ENCODE data around the gene GATAD2A. TPM values are rescaled to one million over a fixed set of nuclear protein-coding genes. Genes with fewer than 3 reads are reported as not detected.

GATAD2A gene
- total and polyA plus RNA-seq, 2 of the 13 experiments (the other 11 are each of a cell fraction or from before 2014, with no cell fraction given), result 16.8 to 28.6 TPM

DNA sequence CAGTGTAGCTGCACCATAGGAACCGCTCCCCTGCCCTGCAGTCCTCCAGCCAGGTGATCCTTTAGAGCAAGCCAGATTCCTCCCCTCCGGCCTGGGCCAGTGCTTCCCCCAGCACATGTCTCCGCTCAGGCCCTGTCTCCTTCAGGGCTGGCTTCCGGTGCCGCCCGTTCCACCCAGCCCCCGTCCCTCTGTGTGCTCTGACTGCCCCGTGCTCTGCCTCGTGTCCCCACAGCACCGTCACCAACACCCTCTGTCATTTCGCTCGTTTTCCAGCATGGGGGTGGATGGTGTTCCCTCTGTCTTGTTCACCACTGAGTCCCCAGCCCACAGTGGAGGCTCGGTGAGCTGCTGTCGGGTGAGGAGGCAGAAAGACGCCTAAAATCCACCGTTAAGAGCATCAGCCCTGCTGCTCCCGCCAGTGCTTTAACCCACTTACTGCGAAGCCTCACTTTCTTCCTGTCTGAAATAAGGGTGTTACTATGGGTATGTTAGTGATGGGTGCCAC lies 55.3 kb downstream of the GATAD2A start:
- H3K9ac ChIP-seq (ENCODE audit: insufficient read depth, low read depth, low read length), result no peak overlapping the region
- FAIRE-seq (no peak), DNase-seq (ENCODE audit: low spot score) (no peak), ATAC-seq (no peak)
- POLR2A ChIA-PET, result no interaction called here
- H3K27me3 ChIP-seq (ENCODE audit: control insufficient read depth in 1 of 2, insufficient read depth in 2 of 2, low read length in 2 of 2), result no peaks in the 10 kb centered on the region
- in situ Hi-C loops (cut with HindIII; ENCODE audit: extremely low pct_ligation_motif_present, low pct_unique_long_range_greater_than_20kb) (no loop called here), intact Hi-C loops (cut with micrococcal nuclease; ENCODE audit: unreplicated experiment) (no loop called here)
- peaks cover 40% of the 10 kb centered on the region; the same call in 1 of the 2 replicates for H4K20me1 ChIP-seq (ENCODE audit: insufficient read depth, low read length)
- TF ChIP-seq EZH2 (conservative IDR thresholded peaks at IDR 0.05; ENCODE audit: low read depth, low read length) (no peak), ZNF263 (CRISPR knock-in tag; IDR thresholded peaks at IDR 0.05) (peak; percentile 29; the same call in 1 of the 2 replicates)
- peaks cover 30% of the 10 kb centered on the region for H3K4me1 ChIP-seq (ENCODE audit: insufficient read depth, low read length)
- no peak overlapping the region for H3K4me2 ChIP-seq (ENCODE audit: low read depth, low read length)
- WGBS (ENCODE audit: low lambda C conversion rate), result 87% methylated on average over 18 of the region's 18 CpGs
- H3K9me3 ChIP-seq (ENCODE audit: low read length), result no peaks in the 10 kb centered on the region
- peaks cover 16 to 19% of the 10 kb centered on the region in 2 experiments for H3K36me3 ChIP-seq (replicated peaks in 1 of 2; ENCODE audit: control insufficient read depth in 1 of 2, insufficient read depth in 2 of 2, low read length in 2 of 2)
- no peak overlapping the region for H3K27ac ChIP-seq (ENCODE audit: extremely low read length, insufficient read depth, low read length)
- H2AFZ ChIP-seq (ENCODE audit: low read length), result no peak overlapping the region
- no TSS peak for BruUV-seq (replicated peaks)
- H3K79me2 ChIP-seq (ENCODE audit: insufficient read depth, low read length), result peaks cover 75% of the 10 kb centered on the region
- CTCF ChIA-PET (ENCODE audit: low intra/inter-chr PET ratio, low total read pairs), result no interaction called here
- no peak overlapping the region for H3K4me3 ChIP-seq (replicated peaks in 1 of 3; ENCODE audit: insufficient read depth in 1 of 3, low read depth in 2 of 3, low read length in 3 of 3)

GRCh38 chr19:19461306-19461670 lies 55.8 kb downstream of the GATAD2A start:
- Histone ChIP-seq H3K27ac (ENCODE audit: extremely low read length, insufficient read depth, low read length) (no peak overlapping the region), H3K9me3 (ENCODE audit: low read length) (no peaks in the 10 kb centered on the region), H3K27me3 (ENCODE audit: control insufficient read depth in 1 of 2, insufficient read depth in 2 of 2, low read length in 2 of 2) (no peaks in the 10 kb centered on the region), H3K36me3 (replicated peaks in 1 of 2; ENCODE audit: control insufficient read depth in 1 of 2, insufficient read depth in 2 of 2, low read length in 2 of 2) (peaks cover 20 to 24% of the 10 kb centered on the region in 2 experiments), H2AFZ (ENCODE audit: low read length) (no peak overlapping the region), H3K4me3 (replicated peaks in 1 of 3; ENCODE audit: insufficient read depth in 1 of 3, low read depth in 2 of 3, low read length in 3 of 3) (no peak overlapping the region), H3K9ac (ENCODE audit: insufficient read depth, low read depth, low read length) (no peak overlapping the region; the same call in 1 of the 2 replicates), H4K20me1 (ENCODE audit: insufficient read depth, low read length) (peaks cover 40% of the 10 kb centered on the region; the same call in 1 of the 2 replicates), H3K4me2 (ENCODE audit: low read depth, low read length) (no peak overlapping the region), H3K4me1 (ENCODE audit: insufficient read depth, low read length) (peaks cover 30% of the 10 kb centered on the region), H3K79me2 (ENCODE audit: insufficient read depth, low read length) (peaks cover 73% of the 10 kb centered on the region)
- BruUV-seq (replicated peaks), result no TSS peak
- intact Hi-C loops (cut with micrococcal nuclease; ENCODE audit: unreplicated experiment), result no loop called here
- no peak for ATAC-seq
- DNase-seq (ENCODE audit: low spot score), result no peak
- no peak for FAIRE-seq
- CTCF ChIA-PET (ENCODE audit: low intra/inter-chr PET ratio, low total read pairs), result no interaction called here
- 100% methylated on average over 1 of the region's 4 CpGs for WGBS (ENCODE audit: low lambda C conversion rate)
- POLR2A ChIA-PET, result no interaction called here
- in situ Hi-C loops (cut with HindIII; ENCODE audit: extremely low pct_ligation_motif_present, low pct_unique_long_range_greater_than_20kb), result no loop called here
- TF ChIP-seq ZNF556 (CRISPR knock-in tag; IDR thresholded peaks at IDR 0.05; ENCODE audit: borderline replicate concordance) (no peak), ZNF83 (CRISPR knock-in tag; IDR thresholded peaks at IDR 0.05; ENCODE audit: borderline replicate concordance) (no peak), FOSL1 (CRISPR knock-in tag; IDR thresholded peaks at IDR 0.05; ENCODE audit: borderline replicate concordance) (no peak), TSC22D2 (CRISPR knock-in tag; IDR thresholded peaks at IDR 0.05; ENCODE audit: borderline replicate concordance) (no peak), ZNF598 (CRISPR knock-in tag; IDR thresholded peaks at IDR 0.05; ENCODE audit: borderline replicate concordance) (no peak), MIER2 (CRISPR knock-in tag; IDR thresholded peaks at IDR 0.05) (no peak), JUNB (CRISPR knock-in tag; IDR thresholded peaks at IDR 0.05; ENCODE audit: borderline replicate concordance) (no peak), FOXO1 (CRISPR knock-in tag; IDR thresholded peaks at IDR 0.05) (no peak), TCF7L2 (IDR thresholded peaks at IDR 0.05; ENCODE audit: low read depth, low read length) (no peak)
- TF ChIP-seq, protein P1, sequence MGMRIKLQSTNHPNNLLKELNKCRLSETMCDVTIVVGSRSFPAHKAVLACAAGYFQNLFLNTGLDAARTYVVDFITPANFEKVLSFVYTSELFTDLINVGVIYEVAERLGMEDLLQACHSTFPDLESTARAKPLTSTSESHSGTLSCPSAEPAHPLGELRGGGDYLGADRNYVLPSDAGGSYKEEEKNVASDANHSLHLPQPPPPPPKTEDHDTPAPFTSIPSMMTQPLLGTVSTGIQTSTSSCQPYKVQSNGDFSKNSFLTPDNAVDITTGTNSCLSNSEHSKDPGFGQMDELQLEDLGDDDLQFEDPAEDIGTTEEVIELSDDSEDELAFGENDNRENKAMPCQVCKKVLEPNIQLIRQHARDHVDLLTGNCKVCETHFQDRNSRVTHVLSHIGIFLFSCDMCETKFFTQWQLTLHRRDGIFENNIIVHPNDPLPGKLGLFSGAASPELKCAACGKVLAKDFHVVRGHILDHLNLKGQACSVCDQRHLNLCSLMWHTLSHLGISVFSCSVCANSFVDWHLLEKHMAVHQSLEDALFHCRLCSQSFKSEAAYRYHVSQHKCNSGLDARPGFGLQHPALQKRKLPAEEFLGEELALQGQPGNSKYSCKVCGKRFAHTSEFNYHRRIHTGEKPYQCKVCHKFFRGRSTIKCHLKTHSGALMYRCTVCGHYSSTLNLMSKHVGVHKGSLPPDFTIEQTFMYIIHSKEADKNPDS (CRISPR knock-in tag; IDR thresholded peaks at IDR 0.05), result no peak
- TF ChIP-seq, protein P2, sequence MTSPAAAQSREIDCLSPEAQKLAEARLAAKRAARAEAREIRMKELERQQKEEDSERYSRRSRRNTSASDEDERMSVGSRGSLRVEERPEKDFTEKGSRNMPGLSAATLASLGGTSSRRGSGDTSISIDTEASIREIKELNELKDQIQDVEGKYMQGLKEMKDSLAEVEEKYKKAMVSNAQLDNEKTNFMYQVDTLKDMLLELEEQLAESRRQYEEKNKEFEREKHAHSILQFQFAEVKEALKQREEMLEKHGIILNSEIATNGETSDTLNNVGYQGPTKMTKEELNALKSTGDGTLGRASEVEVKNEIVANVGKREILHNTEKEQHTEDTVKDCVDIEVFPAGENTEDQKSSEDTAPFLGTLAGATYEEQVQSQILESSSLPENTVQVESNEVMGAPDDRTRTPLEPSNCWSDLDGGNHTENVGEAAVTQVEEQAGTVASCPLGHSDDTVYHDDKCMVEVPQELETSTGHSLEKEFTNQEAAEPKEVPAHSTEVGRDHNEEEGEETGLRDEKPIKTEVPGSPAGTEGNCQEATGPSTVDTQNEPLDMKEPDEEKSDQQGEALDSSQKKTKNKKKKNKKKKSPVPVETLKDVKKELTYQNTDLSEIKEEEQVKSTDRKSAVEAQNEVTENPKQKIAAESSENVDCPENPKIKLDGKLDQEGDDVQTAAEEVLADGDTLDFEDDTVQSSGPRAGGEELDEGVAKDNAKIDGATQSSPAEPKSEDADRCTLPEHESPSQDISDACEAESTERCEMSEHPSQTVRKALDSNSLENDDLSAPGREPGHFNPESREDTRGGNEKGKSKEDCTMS (CRISPR knock-in tag; conservative IDR thresholded peaks at IDR 0.05), result no peak
